Esophagus squamous epithelium (tissue), 5 donors: Measurements from ENCODE around the gene SRSF3. TPM values are rescaled to one million over a fixed set of nuclear protein-coding genes. Genes with fewer than 3 reads are reported as not detected.
A peak's percentile ranks its signal among the peaks of the same experiment; 100 is the strongest.
"Not testable (repeated sequence)": the region's sequence is repeated elsewhere in the genome, so short reads cannot be mapped to it uniquely, and the experiment has no call there.

Experiments used
- DNase-seq: peaks from one replicate; lab custom pipeline; 2025; lab: John Stamatoyannopoulos, UW
- H3K27ac ChIP-seq, 4 donors: fragments of 200-600 bp; sonication (generic); one replicate each; pipeline ENCODE4 v1.5.1; 2016 to 2019; ENCODE audit warnings: mild to moderate bottlenecking in 1 of 4
- H3K27me3 ChIP-seq, 4 donors: fragments of 200-600 bp; sonication (generic); 1 replicate in 3 of 4; 2 replicates in 1 of 4; pipeline versions ENCODE4 v1.5.1 to v1.6.0; 2017 to 2021; ENCODE audit warnings: antibody characterized with exemption in 1 of 4
- H3K36me3 ChIP-seq, 3 donors: fragments of 200-600 bp; sonication (generic); one replicate each; pipeline ENCODE4 v1.5.1; 2016 to 2019
- H3K4me1 ChIP-seq, 3 donors: fragments of 200-600 bp; sonication (generic); one replicate each; pipeline ENCODE4 v1.5.1; 2017 to 2019
- H3K4me3 ChIP-seq, 4 donors: fragments of 200-600 bp; sonication (generic); 1 replicate in 3 of 4; 2 replicates in 1 of 4; pipeline ENCODE4 v1.5.1; 2016 to 2019; ENCODE audit warnings: mild to moderate bottlenecking in 2 of 4, moderate library complexity in 1 of 4
- H3K9me3 ChIP-seq, 3 donors: fragments of 200-600 bp; sonication (generic); one replicate each; pipeline ENCODE4 v1.5.1; 2016 to 2019
- CTCF ChIP-seq, 6 experiments: fragments of 450-650 bp in 4 of 6; fragments of 200-600 bp in 2 of 6; sonication (generic) in 2 of 6; IDR thresholded peaks; one replicate each; pipeline ENCODE4 v1.5.1; 2016 to 2019; ENCODE audit warnings: antibody characterized with exemption in 6 of 6, mild to moderate bottlenecking in 4 of 6, moderate library complexity in 4 of 6
- POLR2A ChIP-seq, 4 donors: fragments of 450-650 bp; IDR thresholded peaks; one replicate each; pipeline ENCODE4 v1.6.1; 2017; ENCODE audit warnings: antibody characterized with exemption in 4 of 4, mild to moderate bottlenecking in 4 of 4, moderate library complexity in 3 of 4
- WGBS, 2 donors: methylation state at CpG; one replicate each; pipeline ENCODE4 v1.1.5; 2018; 5-methylcytosine and 5-hydroxymethylcytosine counted together
- intact Hi-C: fragments of 100-400 bp; cut with DNase I; formaldehyde crosslinking; loops from one replicate; pipeline ENCODE4 v1.15.0; 2022
- total RNA-seq, 4 donors: library from RNA; depleted of rRNA; stranded (reverse); fragments of >200 nt; gene quantifications; one replicate each; pipeline ENCODE4 v1.1.0, GENCODE V29; 2016
- donor health status: DM: yes; HTN: yes; CAD: no.

SRSF3 gene
- total RNA-seq, 4 donors from 2014 or later: 111 to 213 (median 185) TPM

GRCh38 chr6:36603222-36604089 lies 9.3 kb downstream of the SRSF3 start:
- Histone ChIP-seq H3K4me3 (no peak overlapping the region), H3K27ac (no peak overlapping the region), H3K36me3 (peaks cover 19 to 99% (median 57%) of the 10 kb centered on the region in 3 donors), H3K27me3 (no peaks in the 10 kb centered on the region), H3K4me1 (peaks cover 26 to 100% (median 76%) of the 10 kb centered on the region in 3 donors), H3K9me3 (no peaks in the 10 kb centered on the region)
- TF ChIP-seq CTCF (IDR thresholded peaks at IDR 0.05) (no peak), POLR2A (IDR thresholded peaks at IDR 0.05) (no peak)
- DNase-seq: no peak
- WGBS, 2 donors: 70 to 87% methylated on average over 3 of the region's 3 CpGs
- intact Hi-C loops: loop anchor here (10.0 kb wide), 1 partner anchor 159 kb away; the partner anchor contains the start of genes KCTD20 and PXT1

GRCh38 chr6:36604090-36605060 lies 10.2 kb downstream of the SRSF3 start:
- WGBS, 2 donors: 82 to 93% methylated on average over 6 of the region's 6 CpGs
- peaks cover 19 to 100% (median 72%) of the 10 kb centered on the region in 3 donors for H3K4me1 ChIP-seq

GRCh38 chr6:36605143-36605542 lies 11.0 kb downstream of the SRSF3 start:
- H3K4me3 ChIP-seq: no peak overlapping the region
- H3K27me3 ChIP-seq: no peaks in the 10 kb centered on the region
- intact Hi-C loops: loop anchor here (10.0 kb wide), 1 partner anchor 160 kb away; the partner anchor contains the start of genes KCTD20 and PXT1
- H3K4me1 ChIP-seq: peaks cover 14 to 96% (median 65%) of the 10 kb centered on the region in 3 donors
- WGBS, 2 donors: 61 to 67% methylated on average over 4 to 5 of the region's 5 CpGs
- H3K9me3 ChIP-seq: no peaks in the 10 kb centered on the region
- TF ChIP-seq CTCF (IDR thresholded peaks at IDR 0.05): no peak
- no peak for TF ChIP-seq POLR2A (IDR thresholded peaks at IDR 0.05)
- H3K36me3 ChIP-seq: peaks cover 11 to 97% (median 43%) of the 10 kb centered on the region in 3 donors
- DNase-seq: no peak
- peak overlapping the region in 2 of 4 donors; percentile 62 to 68 for H3K27ac ChIP-seq

More at GRCh38 chr6:36604090-36605060, 10.2 kb downstream of the SRSF3 start:
- intact Hi-C loops: loop anchor here (10.0 kb wide), 1 partner anchor 160 kb away; the partner anchor contains the start of genes KCTD20 and PXT1
- peaks cover 18 to 99% (median 51%) of the 10 kb centered on the region in 3 donors for H3K36me3 ChIP-seq
- H3K4me3 ChIP-seq: no peak overlapping the region
- TF ChIP-seq POLR2A (IDR thresholded peaks at IDR 0.05) (no peak), CTCF (IDR thresholded peaks at IDR 0.05) (no peak)
- H3K27ac ChIP-seq: peak overlapping the region in 1 of 4 donors; percentile 1
- H3K9me3 ChIP-seq: no peaks in the 10 kb centered on the region
- no peaks in the 10 kb centered on the region for H3K27me3 ChIP-seq
- no peak for DNase-seq

GRCh38 chr6:36605560-36606391 lies 11.6 kb downstream of the SRSF3 start:
- DNase-seq: no peak
- H3K9me3 ChIP-seq: no peaks in the 10 kb centered on the region
- peaks cover 5 to 96% (median 38%) of the 10 kb centered on the region in 3 donors for H3K36me3 ChIP-seq
- H3K27ac ChIP-seq: peak overlapping the region in 3 of 4 donors; percentile 21 to 68 (median 62)
- intact Hi-C loops: loop anchor here (10.0 kb wide), 1 partner anchor 161 kb away; the partner anchor contains the start of genes KCTD20 and PXT1
- H3K4me1 ChIP-seq: peaks cover 14 to 90% (median 60%) of the 10 kb centered on the region in 3 donors
- TF ChIP-seq POLR2A (IDR thresholded peaks at IDR 0.05) (no peak), CTCF (IDR thresholded peaks at IDR 0.05) (peak in 3 of 6 experiments; percentile 26 to 38 (median 29))
- H3K27me3 ChIP-seq: no peaks in the 10 kb centered on the region
- 75 to 80% methylated on average over 6 to 7 of the region's 7 CpGs for WGBS, 2 donors
- H3K4me3 ChIP-seq: no peak overlapping the region

- not testable (repeated sequence) for H3K27me3 ChIP-seq, H3K9me3 ChIP-seq, DNase-seq, H3K4me3 ChIP-seq
- Histone ChIP-seq H3K36me3 (peaks cover 5 to 96% (median 29%) of the 10 kb centered on the region in 3 donors), H3K4me1 (peaks cover 14 to 75% (median 48%) of the 10 kb centered on the region in 3 donors), H3K27ac (peak overlapping the region; percentile 34 to 68 (median 52))
- intact Hi-C loops: loop anchor here (10.0 kb wide), 1 partner anchor 162 kb away; the partner anchor contains the start of genes KCTD20 and PXT1
- WGBS, 2 donors: 68 to 76% methylated on average over 5 to 8 of the region's 8 CpGs
Measured at GRCh38 chr6:36607305-36607682, 13.1 kb downstream of the SRSF3 start.
